WTC11 (cell line): Measurements from ENCODE around the gene PER1. TPM values are rescaled to one million over a fixed set of nuclear protein-coding genes. Genes with fewer than 3 reads are reported as not detected.

Source experiments
- ATAC-seq: fragments of 200-7000 bp; cut with Tn5 transposase; 2 replicates; pipeline ENCODE4 v1.10.0; 2021; ENCODE audit warnings: mild to moderate bottlenecking, moderate library complexity
- CTCF ChIA-PET: fragments of 300-600 bp; sonication (Branson Sonifier 250); formaldehyde crosslinking; loops from one replicate; lab custom pipeline; 2021; ENCODE audit warnings: antibody characterized with exemption; lab: Charles Lee
- POLR2A ChIA-PET: fragments of 350-600 bp; sonication (Branson Sonifier 250); formaldehyde crosslinking; loops from one replicate; lab custom pipeline; 2021; ENCODE audit warnings: antibody characterized with exemption; lab: Charles Lee
- DNase-seq: peaks from one replicate; pipeline ENCODE4 v3.0.0; 2021; ENCODE audit warnings: low spot score
- H3K27ac Mint-ChIP-seq: 2 replicates; pipeline ENCODE4 v1.8.0; 2021; ENCODE audit warnings: mixed read lengths
- H3K27me3 Mint-ChIP-seq: 2 replicates; pipeline ENCODE4 v1.8.0; 2021; ENCODE audit warnings: low read depth, mild to moderate bottlenecking, moderate library complexity, mixed read lengths
- H3K36me3 Mint-ChIP-seq: 2 replicates; pipeline ENCODE4 v1.8.0; 2021; ENCODE audit warnings: mixed read lengths
- H3K4me1 Mint-ChIP-seq: 2 replicates; pipeline ENCODE4 v1.8.0; 2022; ENCODE audit warnings: mixed read lengths
- H3K4me3 Mint-ChIP-seq: 2 replicates; pipeline ENCODE4 v1.8.0; 2021; ENCODE audit warnings: mild to moderate bottlenecking, moderate library complexity, mixed read lengths
- H3K9me3 Mint-ChIP-seq: 2 replicates; pipeline ENCODE4 v1.8.0; 2021; ENCODE audit warnings: mixed read lengths
- ATF1 ChIP-seq: sonication (generic); formaldehyde crosslinking; IDR thresholded peaks from 2 replicates; pipeline ENCODE4 v1.8.1; 2023; ENCODE audit warnings: mild to moderate bottlenecking, moderate library complexity, missing genetic modification reagents
- ATF6 ChIP-seq: sonication (generic); formaldehyde crosslinking; IDR thresholded peaks from 2 replicates; pipeline ENCODE4 v1.8.1; 2023; ENCODE audit warnings: mild to moderate bottlenecking, missing genetic modification reagents
- ETV6 ChIP-seq: sonication (generic); formaldehyde crosslinking; IDR thresholded peaks from 2 replicates; pipeline ENCODE4 v1.8.1; 2022; ENCODE audit warnings: mild to moderate bottlenecking, missing genetic modification reagents
- MYBL2 ChIP-seq: sonication (generic); formaldehyde crosslinking; IDR thresholded peaks from 2 replicates; pipeline ENCODE4 v1.8.1; 2023; ENCODE audit warnings: mild to moderate bottlenecking, moderate library complexity, missing genetic modification reagents
- NFYB ChIP-seq: sonication (generic); formaldehyde crosslinking; conservative IDR thresholded peaks from 2 replicates; pipeline ENCODE4 v1.8.0; 2022; ENCODE audit warnings: low read depth, missing genetic modification reagents
- NR2C2 ChIP-seq: sonication (generic); formaldehyde crosslinking; IDR thresholded peaks from 2 replicates; pipeline ENCODE4 v1.8.0; 2022; ENCODE audit warnings: mild to moderate bottlenecking, missing genetic modification reagents
- SMAD3 ChIP-seq: sonication (generic); formaldehyde crosslinking; IDR thresholded peaks from 2 replicates; pipeline ENCODE4 v1.8.0; 2022; ENCODE audit warnings: missing genetic modification reagents, mild to moderate bottlenecking, borderline replicate concordance
- SP1 ChIP-seq: sonication (generic); formaldehyde crosslinking; conservative IDR thresholded peaks from 2 replicates; pipeline ENCODE4 v1.8.1; 2022; ENCODE audit warnings: missing genetic modification reagents
- TP53 ChIP-seq: sonication (generic); formaldehyde crosslinking; IDR thresholded peaks from 2 replicates; pipeline ENCODE4 v1.8.1; 2023; ENCODE audit warnings: mild to moderate bottlenecking, missing genetic modification reagents
- USF2 ChIP-seq: sonication (generic); formaldehyde crosslinking; IDR thresholded peaks from 2 replicates; pipeline ENCODE4 v1.8.1; 2023; ENCODE audit warnings: mild to moderate bottlenecking, missing genetic modification reagents, moderate library complexity
- total RNA-seq: library from RNA; stranded (reverse); gene quantifications from 3 replicates; pipeline ENCODE4 v1.2.3, GENCODE V29; 2021
- TF ChIP-seq, protein P1 (sequence below): sonication (generic); formaldehyde crosslinking; IDR thresholded peaks from 2 replicates; pipeline ENCODE4 v1.8.0; 2022; ENCODE audit warnings: missing genetic modification reagents
- TF ChIP-seq, protein P2 (sequence below): sonication (generic); formaldehyde crosslinking; IDR thresholded peaks from 2 replicates; pipeline ENCODE4 v1.8.0; 2022; ENCODE audit warnings: mild to moderate bottlenecking, missing genetic modification reagents
- TF ChIP-seq, protein P3 (sequence below): sonication (generic); formaldehyde crosslinking; IDR thresholded peaks from 2 replicates; pipeline ENCODE4 v1.8.1; 2023; ENCODE audit warnings: mild to moderate bottlenecking, moderate library complexity, missing genetic modification reagents

Gene PER1
- total RNA-seq, 1 experiment from 2014 or later = 46.9 TPM

GRCh38 chr17:8186787-8187516, 34.7 kb upstream of the PER1 start (continued):
- TF ChIP-seq USF2 (CRISPR knock-in tag) = no peak
- TF ChIP-seq SMAD3 (CRISPR knock-in tag) = peak; percentile 72; the same call in 1 of the 2 replicates
- TF ChIP-seq, protein P1, sequence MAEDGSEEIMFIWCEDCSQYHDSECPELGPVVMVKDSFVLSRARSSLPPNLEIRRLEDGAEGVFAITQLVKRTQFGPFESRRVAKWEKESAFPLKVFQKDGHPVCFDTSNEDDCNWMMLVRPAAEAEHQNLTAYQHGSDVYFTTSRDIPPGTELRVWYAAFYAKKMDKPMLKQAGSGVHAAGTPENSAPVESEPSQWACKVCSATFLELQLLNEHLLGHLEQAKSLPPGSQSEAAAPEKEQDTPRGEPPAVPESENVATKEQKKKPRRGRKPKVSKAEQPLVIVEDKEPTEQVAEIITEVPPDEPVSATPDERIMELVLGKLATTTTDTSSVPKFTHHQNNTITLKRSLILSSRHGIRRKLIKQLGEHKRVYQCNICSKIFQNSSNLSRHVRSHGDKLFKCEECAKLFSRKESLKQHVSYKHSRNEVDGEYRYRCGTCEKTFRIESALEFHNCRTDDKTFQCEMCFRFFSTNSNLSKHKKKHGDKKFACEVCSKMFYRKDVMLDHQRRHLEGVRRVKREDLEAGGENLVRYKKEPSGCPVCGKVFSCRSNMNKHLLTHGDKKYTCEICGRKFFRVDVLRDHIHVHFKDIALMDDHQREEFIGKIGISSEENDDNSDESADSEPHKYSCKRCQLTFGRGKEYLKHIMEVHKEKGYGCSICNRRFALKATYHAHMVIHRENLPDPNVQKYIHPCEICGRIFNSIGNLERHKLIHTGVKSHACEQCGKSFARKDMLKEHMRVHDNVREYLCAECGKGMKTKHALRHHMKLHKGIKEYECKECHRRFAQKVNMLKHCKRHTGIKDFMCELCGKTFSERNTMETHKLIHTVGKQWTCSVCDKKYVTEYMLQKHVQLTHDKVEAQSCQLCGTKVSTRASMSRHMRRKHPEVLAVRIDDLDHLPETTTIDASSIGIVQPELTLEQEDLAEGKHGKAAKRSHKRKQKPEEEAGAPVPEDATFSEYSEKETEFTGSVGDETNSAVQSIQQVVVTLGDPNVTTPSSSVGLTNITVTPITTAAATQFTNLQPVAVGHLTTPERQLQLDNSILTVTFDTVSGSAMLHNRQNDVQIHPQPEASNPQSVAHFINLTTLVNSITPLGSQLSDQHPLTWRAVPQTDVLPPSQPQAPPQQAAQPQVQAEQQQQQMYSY (CRISPR knock-in tag) = peak; percentile 8; the same call in 1 of the 2 replicates
- peak; percentile 42 for TF ChIP-seq SP1
- TF ChIP-seq, protein P2, sequence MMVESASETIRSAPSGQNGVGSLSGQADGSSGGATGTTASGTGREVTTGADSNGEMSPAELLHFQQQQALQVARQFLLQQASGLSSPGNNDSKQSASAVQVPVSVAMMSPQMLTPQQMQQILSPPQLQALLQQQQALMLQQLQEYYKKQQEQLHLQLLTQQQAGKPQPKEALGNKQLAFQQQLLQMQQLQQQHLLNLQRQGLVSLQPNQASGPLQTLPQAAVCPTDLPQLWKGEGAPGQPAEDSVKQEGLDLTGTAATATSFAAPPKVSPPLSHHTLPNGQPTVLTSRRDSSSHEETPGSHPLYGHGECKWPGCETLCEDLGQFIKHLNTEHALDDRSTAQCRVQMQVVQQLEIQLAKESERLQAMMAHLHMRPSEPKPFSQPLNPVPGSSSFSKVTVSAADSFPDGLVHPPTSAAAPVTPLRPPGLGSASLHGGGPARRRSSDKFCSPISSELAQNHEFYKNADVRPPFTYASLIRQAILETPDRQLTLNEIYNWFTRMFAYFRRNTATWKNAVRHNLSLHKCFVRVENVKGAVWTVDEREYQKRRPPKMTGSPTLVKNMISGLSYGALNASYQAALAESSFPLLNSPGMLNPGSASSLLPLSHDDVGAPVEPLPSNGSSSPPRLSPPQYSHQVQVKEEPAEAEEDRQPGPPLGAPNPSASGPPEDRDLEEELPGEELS (CRISPR knock-in tag) = peak; percentile 84

- DNase-seq (no peak), ATAC-seq (no peak)
- POLR2A ChIA-PET = interaction anchor here (0.5 to 1.3 kb wide), 4 partner anchors 13 to 36 kb away, joined by 3 read pairs; partner anchors contain the start of gene AURKB
- no peaks in the 10 kb centered on the region for H3K9me3 Mint-ChIP-seq
- H3K36me3 Mint-ChIP-seq = no peaks in the 10 kb centered on the region
- TF ChIP-seq TP53 (peak; percentile 36; the same call in 1 of the 2 replicates), MYBL2 (CRISPR knock-in tag) (0 out of 2 replicates have a peak, but pooled peaks have one; percentile 11), ATF1 (0 out of 2 replicates have a peak, but pooled peaks have one; percentile 40), NR2C2 (no peak), USF2 (CRISPR knock-in tag) (0 out of 2 replicates have a peak, but pooled peaks have one; percentile 11), ETV6 (CRISPR knock-in tag) (no peak), NFYB (CRISPR knock-in tag) (no peak), ATF6 (no peak)
- TF ChIP-seq, protein P3, sequence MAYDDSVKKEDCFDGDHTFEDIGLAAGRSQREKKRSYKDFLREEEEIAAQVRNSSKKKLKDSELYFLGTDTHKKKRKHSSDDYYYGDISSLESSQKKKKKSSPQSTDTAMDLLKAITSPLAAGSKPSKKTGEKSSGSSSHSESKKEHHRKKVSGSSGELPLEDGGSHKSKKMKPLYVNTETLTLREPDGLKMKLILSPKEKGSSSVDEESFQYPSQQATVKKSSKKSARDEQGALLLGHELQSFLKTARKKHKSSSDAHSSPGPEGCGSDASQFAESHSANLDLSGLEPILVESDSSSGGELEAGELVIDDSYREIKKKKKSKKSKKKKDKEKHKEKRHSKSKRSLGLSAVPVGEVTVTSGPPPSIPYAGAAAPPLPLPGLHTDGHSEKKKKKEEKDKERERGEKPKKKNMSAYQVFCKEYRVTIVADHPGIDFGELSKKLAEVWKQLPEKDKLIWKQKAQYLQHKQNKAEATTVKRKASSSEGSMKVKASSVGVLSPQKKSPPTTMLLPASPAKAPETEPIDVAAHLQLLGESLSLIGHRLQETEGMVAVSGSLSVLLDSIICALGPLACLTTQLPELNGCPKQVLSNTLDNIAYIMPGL (CRISPR knock-in tag) = peak; percentile 78
- TF ChIP-seq, all 79 proteins: peak for 5
- Mint-ChIP-seq H3K27me3 (no peaks in the 10 kb centered on the region; the same call in 1 of the 2 replicates), H3K4me1 (peaks cover 15% of the 10 kb centered on the region), H3K27ac (no peak overlapping the region), H3K4me3 (no peak overlapping the region)
- CTCF ChIA-PET = interaction anchor here (0.7 to 3.8 kb wide), 4 partner anchors 36 to 113 kb away, joined by 4 to 24 read pairs (median 10); partner anchors contain the start of gene ALOXE3
These were observed 34.2 kb upstream of the PER1 start for GRCh38 chr17:8186446-8186786.
